Transverse colon (tissue), 3 donors: Measurements from ENCODE around the gene ATP9B.

ENCODE experiments used
- POLR2A ChIP-seq: fragments of 450-650 bp; IDR thresholded peaks from one replicate; pipeline ENCODE4 v1.6.1; 2016; ENCODE audit warnings: antibody characterized with exemption, mild to moderate bottlenecking, moderate library complexity
- POLR2AphosphoS5 ChIP-seq, 3 donors: sonication (generic); formaldehyde crosslinking; IDR thresholded peaks; one replicate each; pipeline ENCODE4 v1.6.1; 2016; ENCODE audit warnings: antibody characterized with exemption in 3 of 3

- TF ChIP-seq POLR2A, result no peak
- TF ChIP-seq POLR2AphosphoS5 (IDR thresholded peaks at IDR 0.05), result no peak
Observed at GRCh38 chr18:79416677-79417052, 347.5 kb downstream of the ATP9B start.
